GM21723 (cell line): ENCODE measurements around the gene C2.
"Not testable (repeated sequence)": the region's sequence is repeated elsewhere in the genome, so short reads cannot be mapped to it uniquely, and the experiment has no call there.

Experiments used
- ATAC-seq: cut with Tn5 transposase; IDR thresholded peaks from one replicate; pipeline ENCODE4 v1.9.1; 2021; ENCODE audit warnings: mild to moderate bottlenecking, moderate library complexity; ENCODE audit not compliant: unreplicated experiment

The C2 gene

GRCh38 chr6:31920811-31921210 lies 6.7 kb upstream of the C2 start:
- ATAC-seq = no peak

GRCh38 chr6:31922942-31923341 lies 4.6 kb upstream of the C2 start:
- no peak for ATAC-seq

DNA sequence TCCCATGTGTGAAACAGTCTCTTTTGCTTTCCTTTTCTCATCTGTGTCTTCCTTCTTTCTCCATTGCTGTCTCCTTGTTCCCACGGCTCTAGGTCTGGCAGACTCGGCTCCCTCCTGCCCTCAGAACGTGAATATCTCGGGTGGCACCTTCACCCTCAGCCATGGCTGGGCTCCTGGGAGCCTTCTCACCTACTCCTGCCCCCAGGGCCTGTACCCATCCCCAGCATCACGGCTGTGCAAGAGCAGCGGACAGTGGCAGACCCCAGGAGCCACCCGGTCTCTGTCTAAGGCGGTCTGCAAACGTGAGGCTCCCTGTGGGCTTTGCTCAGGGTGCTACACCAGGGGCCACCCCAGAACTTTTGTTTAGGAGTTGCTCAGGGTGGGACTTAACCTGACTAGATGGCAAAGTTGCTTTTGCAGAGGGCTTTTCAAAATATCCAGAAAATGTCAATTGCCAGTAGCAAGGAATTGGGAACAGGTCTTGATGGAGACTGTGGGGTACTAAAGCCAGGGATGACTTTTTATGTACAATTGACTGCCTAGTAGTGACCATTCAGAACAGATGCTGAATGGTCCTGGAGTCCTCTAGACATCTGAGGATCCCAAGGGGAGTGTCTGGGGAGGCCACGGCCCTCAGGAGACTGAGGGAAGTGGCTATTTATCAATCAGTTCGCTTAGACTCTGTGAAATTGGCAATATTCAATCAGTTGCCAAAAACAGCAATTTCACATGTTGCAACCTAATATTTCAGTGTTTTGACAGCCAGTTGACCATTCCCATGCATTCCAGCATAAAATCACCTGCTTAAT lies 550 bp downstream of the C2 start:
- no peak for ATAC-seq

- no peak for ATAC-seq
Observed at GRCh38 chr6:31928672-31928939, 1.1 kb downstream of the C2 start.

- no peak for ATAC-seq
Observed at GRCh38 chr6:31930962-31931361, 3.4 kb downstream of the C2 start.

- ATAC-seq = not testable (repeated sequence)
Observed at GRCh38 chr6:31932137-31932536, 4.6 kb downstream of the C2 start.

DNA sequence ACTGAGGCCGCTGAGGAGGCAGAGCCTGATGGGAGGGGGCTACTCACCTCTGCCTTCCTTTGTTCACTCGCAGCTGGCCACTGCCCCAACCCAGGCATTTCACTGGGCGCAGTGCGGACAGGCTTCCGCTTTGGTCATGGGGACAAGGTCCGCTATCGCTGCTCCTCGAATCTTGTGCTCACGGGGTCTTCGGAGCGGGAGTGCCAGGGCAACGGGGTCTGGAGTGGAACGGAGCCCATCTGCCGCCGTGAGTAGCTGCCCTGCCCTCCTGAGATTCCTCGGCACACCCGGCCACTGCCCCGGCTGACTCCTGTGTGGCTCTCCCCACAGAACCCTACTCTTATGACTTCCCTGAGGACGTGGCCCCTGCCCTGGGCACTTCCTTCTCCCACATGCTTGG lies 6.0 kb downstream of the C2 start:
- no peak for ATAC-seq

GRCh38 chr6:31935021-31935420 lies 7.5 kb downstream of the C2 start:
- ATAC-seq = no peak

- ATAC-seq = no peak
Observed at GRCh38 chr6:31935823-31936222, 8.3 kb downstream of the C2 start.

DNA sequence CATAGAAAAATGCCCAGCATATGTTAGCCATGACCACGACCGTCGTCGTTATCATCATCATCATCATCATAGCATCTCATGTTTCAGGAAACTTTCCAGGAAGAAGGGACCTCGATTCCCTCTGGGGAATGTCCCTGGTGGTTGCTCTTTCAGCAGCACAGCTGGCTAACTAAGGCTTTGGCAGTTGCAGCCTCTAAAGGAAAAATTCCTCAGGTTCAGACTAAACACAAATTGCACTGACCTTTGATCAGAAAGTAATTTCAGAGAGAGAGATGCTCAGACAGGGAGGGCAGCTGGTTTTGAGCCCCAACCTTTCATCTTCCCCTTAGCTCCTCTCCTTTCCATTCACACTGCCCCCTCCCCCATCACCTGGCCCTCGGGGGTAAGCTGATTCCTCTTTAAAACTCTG lies 12.7 kb downstream of the C2 start:
- ATAC-seq = no peak

GRCh38 chr6:31943742-31944141 lies 16.2 kb downstream of the C2 start:
- no peak for ATAC-seq

DNA sequence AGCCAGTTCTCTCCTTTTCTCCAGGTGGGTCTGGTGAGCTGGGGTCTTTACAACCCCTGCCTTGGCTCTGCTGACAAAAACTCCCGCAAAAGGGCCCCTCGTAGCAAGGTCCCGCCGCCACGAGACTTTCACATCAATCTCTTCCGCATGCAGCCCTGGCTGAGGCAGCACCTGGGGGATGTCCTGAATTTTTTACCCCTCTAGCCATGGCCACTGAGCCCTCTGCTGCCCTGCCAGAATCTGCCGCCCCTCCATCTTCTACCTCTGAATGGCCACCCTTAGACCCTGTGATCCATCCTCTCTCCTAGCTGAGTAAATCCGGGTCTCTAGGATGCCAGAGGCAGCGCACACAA lies 17.6 kb downstream of the C2 start:
- ATAC-seq = no peak

DNA sequence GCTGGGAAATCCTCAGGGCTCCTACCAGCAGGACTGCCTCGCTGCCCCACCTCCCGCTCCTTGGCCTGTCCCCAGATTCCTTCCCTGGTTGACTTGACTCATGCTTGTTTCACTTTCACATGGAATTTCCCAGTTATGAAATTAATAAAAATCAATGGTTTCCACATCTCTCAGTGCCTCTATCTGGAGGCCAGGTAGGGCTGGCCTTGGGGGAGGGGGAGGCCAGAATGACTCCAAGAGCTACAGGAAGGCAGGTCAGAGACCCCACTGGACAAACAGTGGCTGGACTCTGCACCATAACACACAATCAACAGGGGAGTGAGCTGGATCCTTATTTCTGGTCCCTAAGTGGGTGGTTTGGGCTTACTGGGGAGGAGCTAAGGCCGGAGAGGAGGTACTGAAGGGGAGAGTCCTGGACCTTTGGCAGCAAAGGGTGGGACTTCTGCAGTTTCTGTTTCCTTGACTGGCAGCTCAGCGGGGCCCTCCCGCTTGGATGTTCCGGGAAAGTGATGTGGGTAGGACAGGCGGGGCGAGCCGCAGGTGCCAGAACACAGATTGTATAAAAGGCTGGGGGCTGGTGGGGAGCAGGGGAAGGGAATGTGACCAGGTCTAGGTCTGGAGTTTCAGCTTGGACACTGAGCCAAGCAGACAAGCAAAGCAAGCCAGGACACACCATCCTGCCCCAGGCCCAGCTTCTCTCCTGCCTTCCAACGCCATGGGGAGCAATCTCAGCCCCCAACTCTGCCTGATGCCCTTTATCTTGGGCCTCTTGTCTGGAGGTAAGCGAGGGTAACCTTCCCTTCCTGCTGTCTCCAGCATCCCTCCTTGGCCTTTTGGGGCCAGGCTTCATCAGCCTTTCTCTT lies 18.2 kb downstream of the C2 start, which contains the start of gene CFB:
CFB (plus strand) TSS at position 589 of the 863 bp plus-strand sequence; CDS start at position 716, 127 bp downstream.
- ATAC-seq = no peak

GRCh38 chr6:31946370-31946885 lies 18.9 kb downstream of the C2 start:
- no peak for ATAC-seq

GRCh38 chr6:31947070-31947675 lies 19.7 kb downstream of the C2 start:
- ATAC-seq = no peak

DNA sequence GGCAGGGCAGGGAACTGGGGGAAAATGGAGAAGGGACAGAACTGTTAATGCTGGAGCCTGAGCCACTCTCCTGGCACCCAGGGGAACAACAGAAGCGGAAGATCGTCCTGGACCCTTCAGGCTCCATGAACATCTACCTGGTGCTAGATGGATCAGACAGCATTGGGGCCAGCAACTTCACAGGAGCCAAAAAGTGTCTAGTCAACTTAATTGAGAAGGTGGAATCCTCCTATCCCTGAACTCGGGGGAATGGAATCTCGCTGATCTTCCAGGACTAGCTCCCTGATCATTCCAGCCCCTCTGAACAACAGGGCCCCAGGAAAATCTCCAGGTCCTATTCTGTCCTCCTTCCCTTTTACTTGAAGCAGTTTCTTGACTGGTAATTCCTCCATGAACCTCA lies 20.3 kb downstream of the C2 start:
- ATAC-seq = no peak

- no peak for ATAC-seq
Observed at GRCh38 chr6:31948306-31948705, 20.8 kb downstream of the C2 start.

DNA sequence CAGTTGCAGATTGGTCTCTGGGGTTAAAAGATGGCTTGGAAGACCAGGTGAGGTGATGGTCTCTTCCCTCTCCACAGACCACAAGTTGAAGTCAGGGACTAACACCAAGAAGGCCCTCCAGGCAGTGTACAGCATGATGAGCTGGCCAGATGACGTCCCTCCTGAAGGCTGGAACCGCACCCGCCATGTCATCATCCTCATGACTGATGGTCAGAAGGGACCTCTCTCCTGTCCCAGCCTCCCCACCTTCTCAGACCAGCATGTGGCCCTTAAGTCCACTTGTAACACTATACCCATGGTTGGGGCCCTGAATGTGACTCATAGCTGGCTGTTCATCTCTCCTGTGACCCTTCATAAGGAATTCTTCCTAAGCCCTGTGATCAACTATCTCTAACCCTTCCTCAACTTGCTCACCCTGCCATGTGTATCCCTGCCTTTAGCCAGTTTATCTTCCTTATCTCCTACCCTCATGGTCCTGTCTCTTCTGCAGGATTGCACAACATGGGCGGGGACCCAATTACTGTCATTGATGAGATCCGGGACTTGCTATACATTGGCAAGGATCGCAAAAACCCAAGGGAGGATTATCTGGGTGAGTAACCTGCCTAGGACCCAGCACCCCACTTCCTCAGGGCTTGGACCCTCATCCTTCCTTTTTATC lies 21.4 kb downstream of the C2 start:
- ATAC-seq = no peak

- ATAC-seq = no peak
Observed at GRCh38 chr6:31949926-31950548, 22.5 kb downstream of the C2 start.

DNA sequence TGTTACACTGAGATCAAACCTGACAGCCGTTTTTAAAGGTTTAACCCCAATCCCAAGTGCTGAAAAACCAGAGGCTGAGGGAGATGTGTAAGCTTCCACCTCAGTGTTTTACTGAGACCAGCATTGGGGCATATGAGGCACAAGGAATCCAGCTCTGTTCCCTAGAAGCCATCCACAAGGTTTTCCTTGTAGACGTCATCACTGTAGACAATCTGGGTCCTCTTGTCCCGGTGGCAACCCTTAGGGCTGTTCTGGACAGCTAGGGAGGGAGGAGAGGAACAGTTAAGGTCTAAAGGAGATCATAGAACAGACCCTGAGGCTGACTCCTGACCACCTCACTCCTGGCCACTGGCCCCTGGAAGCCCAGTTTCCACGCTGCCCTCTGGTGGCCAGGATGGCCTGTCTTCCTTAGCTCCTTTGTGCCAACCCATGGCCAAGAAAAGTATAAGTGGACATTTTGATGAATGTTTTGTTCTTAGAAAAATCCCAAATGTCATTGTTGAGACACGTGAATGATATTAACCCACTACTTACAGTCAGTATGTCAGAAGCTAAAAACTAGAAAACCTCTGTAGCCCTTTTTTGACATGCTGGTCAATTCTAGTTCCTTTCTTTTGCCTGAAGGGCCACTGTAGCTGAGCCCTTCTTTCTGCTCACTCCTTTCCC lies 24.8 kb downstream of the C2 start:
- no peak for ATAC-seq
